Fibroblast of upper back skin (primary cell): ENCODE data around the gene SORBS1.

Experiments used
- DNase-seq: peaks from one replicate; pipeline ENCODE4 v3.0.0-alpha.2; 2013

SORBS1 gene

DNA sequence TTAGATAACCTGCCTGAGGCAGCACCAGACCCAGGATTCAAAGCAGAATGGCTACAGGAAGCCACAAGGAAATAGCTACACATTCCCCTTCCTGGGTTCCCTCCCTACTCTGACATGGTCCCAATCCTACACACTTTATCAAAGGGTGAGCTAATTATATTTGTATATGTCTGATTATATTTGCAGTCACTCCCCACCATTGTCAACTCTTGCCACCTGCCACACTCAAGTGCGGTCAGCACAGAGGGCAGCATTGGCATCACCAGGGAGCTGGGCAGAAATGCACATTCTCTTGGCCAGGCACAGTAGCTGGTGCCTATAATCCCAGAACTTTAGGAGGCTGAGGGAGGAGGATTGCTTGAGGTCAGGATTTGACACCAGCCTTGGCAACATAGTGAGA lies 156.3 kb downstream of the SORBS1 start:
- DNase-seq, result no peak

DNA sequence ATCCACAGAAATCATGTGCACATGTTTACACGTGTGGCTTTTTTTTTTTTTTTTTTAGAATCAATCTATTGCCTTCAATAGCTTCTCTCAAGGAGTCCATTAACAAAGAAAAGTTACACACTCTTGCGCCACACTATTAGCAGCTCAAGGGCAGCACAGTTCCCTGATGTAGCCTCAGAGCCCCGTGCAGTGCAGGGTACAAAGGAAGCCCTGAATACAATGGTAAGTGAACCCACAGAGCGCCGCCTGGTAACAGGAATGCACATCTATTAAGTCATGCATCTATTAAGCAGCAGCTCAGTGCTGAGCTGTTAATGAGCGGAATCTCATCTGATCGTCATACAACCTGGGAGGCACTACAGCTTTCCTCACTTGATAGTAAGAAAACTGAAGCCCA lies 156.7 kb downstream of the SORBS1 start:
- DNase-seq, result no peak

DNA sequence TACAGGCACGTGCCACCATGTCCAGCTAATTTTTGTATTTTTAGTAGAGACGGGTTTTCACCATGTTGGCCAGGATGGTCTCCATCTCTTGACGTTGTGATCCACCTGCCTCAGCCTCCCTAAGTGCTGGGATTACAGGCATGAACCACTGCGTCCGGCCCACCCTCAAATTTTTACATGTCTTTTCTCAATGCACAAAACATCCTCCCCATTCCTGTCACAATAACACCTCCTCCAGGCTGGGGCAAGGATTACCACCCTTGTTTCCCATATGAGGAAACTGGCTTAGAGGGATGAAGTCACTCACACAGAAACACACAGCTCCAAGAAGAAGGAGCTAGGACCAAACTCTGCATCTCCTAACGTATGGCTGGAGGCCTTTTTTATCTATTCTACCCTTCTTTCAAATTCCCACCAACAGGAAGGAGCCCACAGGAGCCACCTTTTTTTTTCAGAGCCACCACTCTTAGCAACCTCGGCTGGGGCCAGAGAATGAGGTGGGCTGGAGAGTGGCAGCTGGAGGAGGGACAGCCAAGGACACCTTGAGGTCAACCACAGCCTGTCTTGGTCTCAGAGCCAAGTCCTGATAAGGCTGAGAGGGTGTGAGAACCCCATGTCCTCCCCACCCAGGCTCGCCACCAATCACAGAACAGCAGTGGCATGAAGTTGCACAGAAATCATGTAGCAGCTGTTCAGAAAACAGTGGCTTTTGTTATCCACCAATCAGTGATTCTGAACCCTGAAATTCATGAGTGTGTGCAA lies 157.3 kb downstream of the SORBS1 start:
- DNase-seq, result no peak

DNA sequence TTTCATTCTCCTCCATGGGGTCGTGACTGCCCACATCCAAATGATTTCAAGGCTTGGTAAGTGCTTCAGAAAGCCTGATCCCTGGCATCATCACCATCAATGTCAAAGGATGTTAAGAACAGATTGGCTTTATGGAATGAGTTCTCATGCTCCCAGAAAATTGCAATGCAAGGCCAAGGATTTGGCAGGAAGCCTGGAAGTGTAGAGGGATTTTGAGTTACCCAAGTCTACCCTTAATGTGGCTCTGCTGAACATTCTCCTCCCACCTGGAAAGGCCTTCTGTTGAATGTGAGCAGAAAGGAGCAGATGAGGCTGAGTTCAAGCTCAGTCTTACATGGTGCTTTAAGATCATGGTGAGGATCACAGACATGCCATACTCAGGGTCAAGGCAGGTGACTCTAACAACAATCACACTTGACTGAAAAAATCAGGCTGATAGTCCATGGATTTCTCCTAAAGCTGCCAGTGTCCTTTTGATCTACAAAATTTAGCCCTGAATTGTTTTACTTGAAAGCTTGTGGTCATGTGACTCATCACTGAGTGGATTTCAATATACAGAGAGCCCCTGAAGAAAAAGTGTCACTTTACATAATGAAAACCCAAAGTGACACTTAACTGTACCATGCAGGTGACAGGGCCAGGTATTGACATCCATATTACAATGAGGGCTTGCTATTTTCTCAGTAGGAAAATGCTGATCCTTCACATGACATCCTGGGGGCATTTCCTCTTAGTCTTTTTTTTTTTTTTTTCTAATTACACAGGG lies 159.3 kb downstream of the SORBS1 start:
- DNase-seq, result no peak

DNA sequence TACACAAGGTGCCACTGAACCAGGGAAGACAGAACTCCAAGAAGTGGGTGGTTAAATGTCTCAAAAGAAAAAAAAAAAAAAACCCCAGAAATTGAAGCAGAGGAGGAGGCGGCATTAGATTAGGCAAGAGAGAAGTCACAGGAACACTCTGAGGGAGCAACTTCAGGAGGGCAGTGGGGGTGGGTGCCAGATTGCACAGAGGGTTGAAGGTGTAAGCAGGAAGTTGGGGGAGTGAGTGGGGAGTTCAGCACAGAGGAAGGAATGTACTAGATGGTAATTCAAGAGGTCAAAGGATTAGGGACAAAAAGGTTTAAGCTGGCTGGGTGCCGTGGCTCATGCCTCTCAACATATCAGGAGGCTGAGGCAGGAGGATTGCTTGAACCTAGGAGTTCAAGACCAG lies 160.4 kb downstream of the SORBS1 start:
- no peak for DNase-seq

DNA sequence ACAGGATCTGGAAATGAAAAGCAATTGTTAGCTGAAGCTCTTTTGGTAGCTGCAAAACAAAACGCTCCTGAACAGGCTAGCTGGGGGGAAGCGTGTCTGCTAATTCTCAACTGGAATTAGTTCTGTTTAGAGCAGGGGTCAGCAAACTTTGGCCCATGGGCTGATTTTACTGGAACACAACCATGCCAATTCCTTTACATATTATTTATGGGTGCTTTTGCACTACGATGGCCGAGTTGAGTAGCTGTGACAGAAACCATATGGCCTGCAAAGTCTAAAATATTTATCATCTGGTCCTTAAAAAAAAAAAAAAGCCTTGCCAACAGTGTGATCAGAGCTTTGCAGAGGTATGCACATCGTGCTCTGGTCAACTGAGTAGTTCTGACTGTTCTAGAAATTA lies 162.0 kb downstream of the SORBS1 start:
- no peak for DNase-seq

DNA sequence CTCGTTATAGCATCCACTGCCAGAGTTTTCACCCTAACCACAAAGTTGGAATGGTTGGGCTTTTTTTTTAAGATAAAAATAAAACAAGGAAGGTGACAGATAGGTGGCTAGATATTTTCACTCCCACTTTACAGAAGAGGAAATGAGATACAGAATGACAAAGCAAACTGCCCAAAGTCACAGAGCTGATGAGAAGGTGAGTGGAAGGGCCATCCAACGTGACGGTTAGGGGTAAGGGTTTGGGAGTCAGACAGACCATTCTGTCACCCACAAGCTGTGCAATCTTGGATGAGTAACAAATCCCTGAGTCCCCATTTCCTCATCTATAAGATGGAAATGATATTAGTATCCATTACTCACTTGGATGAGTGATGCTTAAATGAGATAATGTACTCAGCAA lies 163.4 kb downstream of the SORBS1 start:
- DNase-seq, result no peak

DNA sequence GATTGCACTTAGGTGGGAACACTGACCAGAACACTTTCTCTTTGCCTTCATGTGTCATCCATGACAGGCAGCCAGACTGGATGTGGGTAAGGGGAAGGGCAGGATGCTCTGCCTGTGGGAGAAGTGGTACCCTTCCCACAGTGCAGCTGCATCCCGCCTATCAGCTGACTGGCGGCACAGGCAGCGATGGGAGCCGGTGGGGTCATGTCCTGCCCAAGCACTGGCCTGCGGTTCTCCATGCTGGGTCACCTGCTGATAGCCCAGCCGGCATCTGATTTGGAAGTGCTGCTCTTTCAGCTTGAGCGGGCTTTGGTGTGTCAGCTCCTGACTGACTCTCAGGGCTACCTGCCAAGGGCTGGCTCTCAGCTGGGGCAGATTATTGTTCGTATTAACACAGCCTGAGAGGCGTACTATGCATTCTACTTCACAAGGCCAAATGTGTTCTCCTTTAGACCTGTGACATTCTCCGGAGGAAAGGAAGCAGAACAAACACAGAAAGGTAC lies 165.2 kb downstream of the SORBS1 start:
- no peak for DNase-seq

DNA sequence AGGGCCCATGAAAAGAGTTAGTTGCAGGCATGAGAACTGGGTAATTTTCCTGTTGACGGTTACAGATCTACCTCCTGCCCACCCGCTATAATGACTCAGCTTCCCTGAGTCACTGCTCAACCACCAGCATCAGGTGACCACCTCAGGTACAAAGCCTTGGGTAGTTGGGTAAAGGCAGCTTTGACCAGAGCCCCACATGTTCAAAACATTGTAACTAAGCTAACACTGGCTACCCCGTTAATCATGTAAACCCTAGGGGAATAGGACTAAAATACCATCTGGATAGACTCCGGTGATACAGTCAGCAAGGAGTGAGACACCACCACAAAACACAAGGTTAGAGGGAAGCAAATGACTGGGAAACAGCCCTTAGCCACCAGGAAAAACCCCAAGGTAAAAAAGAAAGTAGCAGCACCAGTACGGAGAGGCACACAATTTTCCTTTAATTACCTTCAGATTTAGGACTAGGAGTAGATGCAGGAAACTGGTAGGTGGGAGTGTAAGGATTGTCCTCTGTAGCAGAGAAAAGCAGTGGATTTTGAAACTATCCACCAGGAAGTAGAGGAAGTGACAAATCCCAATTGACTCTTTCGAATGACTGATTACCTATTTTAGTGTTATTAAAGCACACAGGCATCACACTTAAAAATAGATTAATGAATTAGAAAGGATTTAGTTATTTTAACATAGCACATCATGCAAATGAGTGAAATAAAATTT lies 166.8 kb downstream of the SORBS1 start:
- no peak for DNase-seq

DNA sequence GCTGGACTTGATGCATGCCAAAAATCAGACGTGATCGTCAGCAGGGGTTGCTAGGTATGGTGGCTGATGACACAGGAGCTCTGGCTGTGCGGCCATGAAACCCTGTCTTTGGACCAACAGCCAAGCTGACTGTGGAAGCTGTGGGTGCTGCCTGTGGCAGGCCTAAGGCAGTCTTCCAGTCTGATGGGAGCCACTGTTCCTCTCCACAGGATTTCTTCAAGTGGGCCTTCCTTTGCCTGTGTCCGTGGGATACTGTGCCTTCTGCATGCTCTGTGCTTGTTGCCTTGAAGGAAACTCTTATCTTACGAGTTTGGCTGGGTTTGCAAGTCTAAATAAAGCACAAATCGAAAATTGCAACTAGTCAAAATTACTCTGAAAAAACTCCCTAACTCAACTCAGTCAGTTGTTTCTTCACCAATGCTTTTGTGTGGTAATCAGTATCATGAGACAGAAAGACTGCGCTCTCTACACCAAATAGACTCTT lies 168.4 kb downstream of the SORBS1 start:
- DNase-seq, result no peak

DNA sequence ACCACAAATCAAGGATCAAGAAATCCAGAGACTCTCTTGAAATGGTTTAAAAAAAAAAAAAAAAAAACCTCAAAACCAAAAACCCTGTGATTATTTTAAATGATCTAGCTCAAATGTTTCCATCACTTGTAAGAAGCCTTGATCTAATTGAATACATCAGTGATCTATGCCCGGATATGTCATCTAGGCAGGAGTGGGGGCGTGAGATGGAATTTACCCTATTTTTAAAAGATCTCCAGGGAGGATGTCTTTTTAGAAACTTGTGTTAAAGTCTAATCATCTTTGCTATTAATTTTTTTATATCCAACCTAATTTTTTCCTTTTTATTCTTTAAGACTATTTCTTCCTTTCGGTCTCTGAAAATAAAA lies 169.0 kb downstream of the SORBS1 start:
- DNase-seq, result no peak

DNA sequence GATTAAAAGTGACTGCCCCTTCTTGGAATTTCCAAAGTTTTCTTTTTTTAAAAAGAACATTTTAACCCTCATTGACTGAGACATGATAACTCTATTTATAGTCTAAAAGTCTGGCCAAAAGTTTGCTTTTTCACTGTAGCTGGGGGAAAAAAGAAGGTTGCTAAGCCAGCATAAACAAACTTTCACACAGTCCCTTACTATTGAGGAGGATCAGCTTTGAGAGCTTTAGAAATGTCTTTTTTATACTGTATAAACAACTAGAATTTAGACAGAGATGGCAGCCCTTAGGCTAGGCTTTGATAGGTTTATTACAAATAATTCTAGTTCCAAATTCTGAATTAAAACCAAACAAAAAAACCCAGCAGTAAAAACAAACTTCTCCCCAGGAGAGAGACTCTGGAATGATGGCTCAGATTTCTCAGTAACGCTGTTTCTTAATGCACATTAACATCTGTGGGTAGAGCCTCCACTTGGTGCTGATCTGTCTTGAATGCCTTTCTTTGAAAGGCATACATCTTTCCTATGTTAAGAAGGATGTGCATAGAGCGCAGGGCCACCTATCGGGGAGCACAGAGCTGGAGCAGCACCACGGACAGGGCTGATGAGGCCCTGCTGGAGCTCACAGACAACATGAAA lies 169.5 kb downstream of the SORBS1 start:
- DNase-seq, result peak; percentile 45

DNA sequence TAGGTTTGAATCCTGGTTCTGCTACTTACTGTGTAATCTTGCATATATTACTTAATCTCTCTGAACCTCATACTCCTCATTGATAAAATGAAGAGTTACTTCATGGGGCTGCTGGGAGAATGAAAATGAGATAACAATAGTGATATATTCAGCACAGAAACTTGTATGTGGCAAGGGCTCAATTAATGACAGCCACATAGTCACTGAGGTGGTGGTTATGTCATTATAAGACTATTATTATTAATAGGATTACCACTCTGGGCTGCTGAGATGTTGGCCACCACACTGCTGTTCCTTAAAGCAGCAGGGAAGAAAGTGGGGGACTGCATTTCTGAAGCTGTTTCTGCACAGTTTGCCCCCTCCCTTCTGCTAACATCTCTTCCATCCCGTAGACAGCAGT lies 170.0 kb downstream of the SORBS1 start:
- no peak for DNase-seq

DNA sequence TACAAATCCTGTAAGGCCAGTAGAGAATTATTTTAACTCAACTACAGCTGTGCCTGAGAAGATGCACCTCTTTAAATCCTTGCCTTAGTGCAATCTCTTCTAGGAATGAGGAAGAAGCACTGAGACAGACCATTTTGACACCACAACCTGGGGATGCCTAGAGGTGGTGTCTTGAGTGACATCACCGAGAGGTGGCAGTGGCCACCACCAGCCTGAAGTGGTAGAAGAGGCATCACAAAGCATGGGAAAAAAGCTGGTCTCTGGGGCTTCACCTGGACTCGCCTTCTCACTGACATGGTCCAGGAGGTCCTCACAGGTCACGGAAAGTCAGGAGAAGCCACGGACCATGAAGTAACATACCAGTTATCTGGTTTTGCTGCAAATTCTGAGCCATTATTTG lies 171.2 kb downstream of the SORBS1 start:
- no peak for DNase-seq

DNA sequence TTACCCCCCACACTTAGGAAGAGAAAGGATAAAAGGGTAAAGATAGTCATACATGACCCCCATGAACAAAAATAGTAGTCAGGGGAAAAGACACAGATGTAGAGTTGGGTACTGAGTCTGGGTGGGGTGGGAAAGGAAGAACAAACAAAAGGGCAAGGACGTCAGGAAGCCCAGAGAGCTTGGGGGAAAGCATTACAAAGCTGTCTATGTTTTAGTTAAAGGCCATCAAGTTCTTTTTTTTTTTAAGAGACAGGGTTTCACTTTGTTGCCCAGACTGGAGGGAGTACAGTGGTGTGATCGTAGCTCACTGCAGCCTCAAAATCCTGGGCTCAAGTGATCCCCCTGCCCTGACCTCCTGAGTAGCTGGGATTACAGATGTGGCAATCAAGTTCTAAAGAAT lies 172.0 kb downstream of the SORBS1 start:
- no peak for DNase-seq

DNA sequence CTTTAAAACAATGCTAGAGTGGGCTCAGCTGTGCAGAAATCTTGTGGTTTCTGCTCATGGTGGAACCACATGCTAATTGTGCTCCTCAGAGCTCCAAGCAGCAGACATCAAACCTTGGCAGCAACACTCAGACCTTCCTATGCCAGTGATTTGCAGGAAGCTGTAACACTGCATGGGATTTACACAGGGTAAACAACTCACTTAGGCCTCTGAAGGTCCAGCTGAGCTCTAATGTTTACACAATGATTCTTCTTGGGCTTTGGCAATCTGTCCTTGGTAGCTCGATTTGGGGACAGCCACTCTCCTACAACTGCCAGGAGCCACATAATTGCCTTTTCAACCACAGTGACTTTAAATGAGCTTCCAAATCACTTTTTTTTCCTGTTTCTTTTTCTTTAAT lies 172.6 kb downstream of the SORBS1 start:
- DNase-seq, result no peak

DNA sequence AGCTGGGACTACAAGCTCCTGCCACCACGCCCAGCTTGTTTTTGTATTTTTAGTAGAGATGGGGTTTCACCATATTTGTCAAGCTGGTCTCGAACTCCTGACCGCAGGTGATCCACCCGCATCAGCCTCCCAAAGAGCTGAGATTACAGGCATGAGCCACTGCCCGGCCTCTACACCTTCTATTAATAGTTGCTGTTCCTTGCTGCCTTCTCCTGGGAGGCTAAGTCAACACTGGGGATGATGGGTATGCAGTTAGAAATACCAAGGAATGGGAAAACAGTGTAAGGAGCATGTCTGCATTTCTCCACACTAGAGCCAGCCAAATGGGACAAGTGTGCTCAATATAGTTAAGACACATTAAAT lies 173.1 kb downstream of the SORBS1 start:
- no peak for DNase-seq

DNA sequence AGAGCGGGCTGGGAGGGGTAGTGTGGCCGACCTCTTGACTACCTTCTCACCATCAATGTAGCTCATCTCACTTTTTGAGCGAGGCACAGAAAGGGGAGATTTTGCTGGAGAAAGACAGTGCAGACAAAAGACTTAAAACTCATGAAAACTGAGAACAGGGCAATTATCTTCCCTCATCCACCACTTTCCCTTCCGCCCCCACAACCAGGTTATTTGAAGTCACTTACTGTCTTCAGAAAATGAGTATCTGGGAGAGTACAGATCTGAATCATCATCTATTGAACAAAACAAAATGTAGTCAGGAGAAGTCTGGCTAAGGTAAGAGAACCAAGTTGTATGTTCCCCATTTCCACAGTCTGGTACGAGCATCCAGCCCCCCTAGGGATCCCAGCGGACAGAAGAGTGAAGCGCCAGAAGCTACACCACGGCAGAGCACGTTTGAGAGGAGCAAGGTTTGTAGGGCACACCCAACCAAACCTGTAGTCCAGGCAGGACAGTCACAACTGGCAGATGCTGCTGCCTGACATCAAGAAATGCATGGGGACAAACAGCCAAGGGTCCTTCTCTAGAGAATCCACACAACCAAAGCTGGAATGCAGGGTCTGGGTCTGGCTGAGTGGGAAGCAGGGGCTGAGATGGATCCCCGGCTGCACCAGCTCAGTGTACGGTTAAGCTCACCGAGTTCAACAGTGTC lies 177.0 kb downstream of the SORBS1 start:
- DNase-seq, result no peak

DNA sequence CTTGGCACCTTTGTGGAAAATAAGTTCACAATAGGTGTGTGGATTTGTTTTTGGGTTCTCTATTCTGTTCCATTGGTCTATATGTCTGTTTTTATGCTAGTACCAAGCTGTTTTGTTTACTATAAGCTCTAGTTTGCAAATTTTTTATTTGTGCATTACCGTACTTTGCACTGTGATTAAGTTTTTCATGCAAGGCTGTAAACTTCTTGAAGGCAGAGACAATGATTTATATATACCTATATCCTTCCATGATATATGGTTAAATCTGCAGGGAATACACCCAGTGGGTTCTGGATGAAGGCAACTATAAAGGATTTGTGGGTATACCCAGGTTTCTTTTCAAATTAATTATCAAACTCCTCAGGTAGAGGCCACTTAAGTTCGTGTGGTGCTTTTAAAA lies 178.6 kb downstream of the SORBS1 start:
- DNase-seq, result no peak

DNA sequence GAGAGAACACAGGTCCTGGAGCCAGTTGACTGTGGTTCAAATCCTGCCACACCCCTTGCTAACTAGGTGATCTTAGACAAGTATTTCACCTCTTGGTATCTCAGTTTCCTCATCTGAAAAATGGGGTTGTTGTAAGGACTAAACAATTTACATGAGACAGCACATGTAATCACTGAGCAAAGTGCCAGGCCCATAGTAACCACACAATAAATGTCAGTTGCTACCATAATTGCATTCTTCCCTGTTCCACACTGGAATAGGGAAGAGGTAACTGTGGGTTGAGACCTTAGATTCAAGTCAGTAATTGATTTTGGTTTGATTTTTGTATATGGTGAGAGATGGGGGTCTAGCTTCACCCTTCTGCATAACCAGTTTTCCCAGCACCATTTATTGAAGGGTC lies 179.0 kb downstream of the SORBS1 start:
- DNase-seq, result no peak

DNA sequence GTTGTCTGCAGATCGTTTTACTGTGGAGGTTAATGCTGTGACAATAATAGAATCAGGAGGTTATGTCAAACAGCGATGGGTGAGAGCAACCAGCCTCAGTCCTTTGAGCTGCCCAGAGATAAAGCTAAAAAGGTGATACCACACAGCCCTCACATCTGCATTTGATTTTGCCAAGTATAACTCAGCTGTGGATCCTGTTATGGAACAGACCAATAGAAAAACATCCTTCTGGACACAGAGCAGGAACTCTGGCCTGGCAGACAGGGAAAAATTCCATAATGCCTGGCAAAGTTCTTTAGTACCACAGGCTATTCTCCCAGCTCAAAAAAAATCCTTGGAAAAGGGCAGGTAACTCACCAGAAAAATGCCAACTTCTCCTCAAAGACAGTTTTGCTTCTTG lies 183.2 kb downstream of the SORBS1 start:
- no peak for DNase-seq

DNA sequence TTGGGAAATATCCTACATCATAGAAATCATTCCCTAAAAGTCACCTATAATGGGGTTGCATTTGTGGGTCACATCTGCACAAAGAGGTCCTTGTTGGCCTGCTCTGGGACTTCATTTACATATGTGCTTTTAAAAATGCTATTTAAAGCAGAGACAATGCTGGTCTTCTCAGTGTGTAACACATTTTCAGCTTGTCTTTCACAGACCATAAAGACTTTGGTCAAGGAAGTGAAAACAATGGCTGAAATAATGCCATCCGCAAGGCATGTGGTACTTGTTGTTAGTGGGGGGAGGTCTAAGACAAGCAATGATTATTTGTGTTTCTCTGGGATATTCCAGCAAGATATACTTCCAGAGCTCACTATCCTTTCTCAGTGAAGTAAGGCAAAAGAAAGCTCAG lies 185.8 kb downstream of the SORBS1 start:
- DNase-seq, result no peak
